ENCODE measurements around the gene GRIA1. TPM values are rescaled to one million over a fixed set of nuclear protein-coding genes. Genes with fewer than 3 reads are reported as not detected.

The GRIA1 gene
- total RNA-seq, 2 donors from 2014 or later = 1.2 TPM; not detected in 1

- H3K9ac ChIP-seq (ENCODE audit: extremely low read depth, low read length, poor library complexity, severe bottlenecking) = no peak overlapping the region
- H3K4me3 ChIP-seq (ENCODE audit: low read length) = no peak overlapping the region
- peak; percentile 65 for TF ChIP-seq CTCF (conservative IDR thresholded peaks at IDR 0.05)
- no peaks in the 10 kb centered on the region for H3K36me3 ChIP-seq (ENCODE audit: control insufficient read depth, insufficient read depth, low read length)
- no peak overlapping the region for H3K27ac ChIP-seq (ENCODE audit: low read depth, low read length)
- H3K9me3 Mint-ChIP-seq = no peaks in the 10 kb centered on the region
- H3K4me1 ChIP-seq (ENCODE audit: control insufficient read depth, insufficient read depth, low read length) = no peaks in the 10 kb centered on the region
- no peaks in the 10 kb centered on the region for H3K4me1 Mint-ChIP-seq
- H3K27me3 ChIP-seq (ENCODE audit: control insufficient read depth, insufficient read depth, low read length, poor library complexity, severe bottlenecking) = no peaks in the 10 kb centered on the region
- no peak for DNase-seq
- H3K36me3 Mint-ChIP-seq (ENCODE audit: low read depth) = no peaks in the 10 kb centered on the region
- H3K4me3 Mint-ChIP-seq = no peak overlapping the region
- no peak overlapping the region for H3K27ac Mint-ChIP-seq
- WGBS, 2 experiments (ENCODE audit: insufficient coverage in 1 of 2, insufficient read length in 1 of 2) = 94 to 100% methylated on average over 3 to 4 of the region's 4 CpGs
- no peaks in the 10 kb centered on the region for H3K9me3 ChIP-seq (ENCODE audit: control insufficient read depth, low read length)
- H3K27me3 Mint-ChIP-seq (ENCODE audit: insufficient read depth) = no peaks in the 10 kb centered on the region
Observed at GRCh38 chr5:153711755-153712154, 221.3 kb downstream of the GRIA1 start.

GRCh38 chr5:153712946-153713345 is 222.5 kb downstream of the GRIA1 start:
- Histone ChIP-seq H3K4me1 (ENCODE audit: control insufficient read depth, insufficient read depth, low read length) (no peaks in the 10 kb centered on the region), H3K9me3 (ENCODE audit: control insufficient read depth, low read length) (no peaks in the 10 kb centered on the region), H3K27ac (ENCODE audit: low read depth, low read length) (no peak overlapping the region), H3K36me3 (ENCODE audit: control insufficient read depth, insufficient read depth, low read length) (no peaks in the 10 kb centered on the region), H3K9ac (ENCODE audit: extremely low read depth, low read length, poor library complexity, severe bottlenecking) (no peak overlapping the region), H3K4me3 (ENCODE audit: low read length) (no peak overlapping the region), H3K27me3 (ENCODE audit: control insufficient read depth, insufficient read depth, low read length, poor library complexity, severe bottlenecking) (no peaks in the 10 kb centered on the region)
- Mint-ChIP-seq H3K9me3 (no peaks in the 10 kb centered on the region), H3K36me3 (ENCODE audit: low read depth) (no peaks in the 10 kb centered on the region), H3K27ac (no peak overlapping the region), H3K4me3 (no peak overlapping the region), H3K27me3 (ENCODE audit: insufficient read depth) (no peaks in the 10 kb centered on the region), H3K4me1 (no peaks in the 10 kb centered on the region)
- WGBS, 2 experiments (ENCODE audit: insufficient coverage in 1 of 2, insufficient read length in 1 of 2) = 92 to 100% methylated on average over 2 to 3 of the region's 3 CpGs
- DNase-seq = no peak
- no peak for TF ChIP-seq CTCF (conservative IDR thresholded peaks at IDR 0.05)

- 80 to 85% methylated on average over 8 of the region's 8 CpGs for WGBS, 2 experiments (ENCODE audit: insufficient coverage in 1 of 2, insufficient read length in 1 of 2)
- Histone ChIP-seq H3K36me3 (ENCODE audit: control insufficient read depth, insufficient read depth, low read length) (no peaks in the 10 kb centered on the region), H3K27ac (ENCODE audit: low read depth, low read length) (no peak overlapping the region), H3K27me3 (ENCODE audit: control insufficient read depth, insufficient read depth, low read length, poor library complexity, severe bottlenecking) (no peaks in the 10 kb centered on the region), H3K9ac (ENCODE audit: extremely low read depth, low read length, poor library complexity, severe bottlenecking) (no peak overlapping the region), H3K4me3 (ENCODE audit: low read length) (no peak overlapping the region), H3K9me3 (ENCODE audit: control insufficient read depth, low read length) (no peaks in the 10 kb centered on the region), H3K4me1 (ENCODE audit: control insufficient read depth, insufficient read depth, low read length) (no peaks in the 10 kb centered on the region)
- TF ChIP-seq CTCF (conservative IDR thresholded peaks at IDR 0.05) = no peak
- H3K27ac Mint-ChIP-seq = no peak overlapping the region
- H3K4me1 Mint-ChIP-seq = no peaks in the 10 kb centered on the region
- H3K9me3 Mint-ChIP-seq = no peaks in the 10 kb centered on the region
- no peaks in the 10 kb centered on the region for H3K27me3 Mint-ChIP-seq (ENCODE audit: insufficient read depth)
- no peak for DNase-seq
- no peak overlapping the region for H3K4me3 Mint-ChIP-seq
- no peaks in the 10 kb centered on the region for H3K36me3 Mint-ChIP-seq (ENCODE audit: low read depth)
Observed at GRCh38 chr5:153713943-153714342, 223.5 kb downstream of the GRIA1 start.

All from endodermal cell (in vitro differentiated cells).